ENCODE data around the gene ZCCHC18.
"Not testable (repeated sequence)": the region's sequence is repeated elsewhere in the genome, so short reads cannot be mapped to it uniquely, and the experiment has no call there.

Gene ZCCHC18

DNA sequence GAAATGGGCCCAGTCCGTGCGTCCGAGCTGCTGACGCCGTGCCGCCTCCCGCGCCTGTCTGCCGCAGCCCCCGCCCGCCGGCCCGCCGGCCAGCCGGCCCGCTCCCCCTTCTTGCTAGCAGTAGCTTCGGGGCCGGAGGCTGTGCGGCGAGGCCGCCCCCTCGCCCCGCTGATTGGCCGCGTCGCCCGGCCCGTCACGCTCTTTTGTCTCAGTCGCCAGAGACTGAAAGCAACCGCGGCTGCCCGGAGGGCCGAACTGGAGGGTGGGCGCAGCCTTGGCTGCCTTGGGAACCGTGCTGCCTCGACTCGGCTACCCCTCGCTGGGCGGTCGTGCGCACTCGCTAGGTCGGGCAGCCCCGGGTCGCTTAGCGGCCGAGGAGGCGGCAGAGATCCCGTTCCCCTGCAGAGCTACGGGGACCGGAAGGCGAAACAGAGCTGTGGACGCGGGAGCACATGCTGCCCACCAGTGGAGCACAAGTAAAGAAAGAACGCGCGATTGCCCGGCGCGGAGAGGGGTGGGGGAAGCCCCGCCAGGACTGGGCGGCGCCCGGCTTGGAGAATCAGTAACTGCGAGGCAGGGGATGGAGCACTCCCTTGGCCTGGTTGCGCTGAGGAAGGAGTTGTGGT, at the start of gene ZCCHC18:
ZCCHC18 (plus strand) TSS at position 198 of the 626 bp plus-strand sequence. CDS start 1,589 bp downstream, outside the sequence.
- peak; percentile 77 for DNase-seq (ENCODE audit: low spot score)
- TF ChIP-seq, protein P1, sequence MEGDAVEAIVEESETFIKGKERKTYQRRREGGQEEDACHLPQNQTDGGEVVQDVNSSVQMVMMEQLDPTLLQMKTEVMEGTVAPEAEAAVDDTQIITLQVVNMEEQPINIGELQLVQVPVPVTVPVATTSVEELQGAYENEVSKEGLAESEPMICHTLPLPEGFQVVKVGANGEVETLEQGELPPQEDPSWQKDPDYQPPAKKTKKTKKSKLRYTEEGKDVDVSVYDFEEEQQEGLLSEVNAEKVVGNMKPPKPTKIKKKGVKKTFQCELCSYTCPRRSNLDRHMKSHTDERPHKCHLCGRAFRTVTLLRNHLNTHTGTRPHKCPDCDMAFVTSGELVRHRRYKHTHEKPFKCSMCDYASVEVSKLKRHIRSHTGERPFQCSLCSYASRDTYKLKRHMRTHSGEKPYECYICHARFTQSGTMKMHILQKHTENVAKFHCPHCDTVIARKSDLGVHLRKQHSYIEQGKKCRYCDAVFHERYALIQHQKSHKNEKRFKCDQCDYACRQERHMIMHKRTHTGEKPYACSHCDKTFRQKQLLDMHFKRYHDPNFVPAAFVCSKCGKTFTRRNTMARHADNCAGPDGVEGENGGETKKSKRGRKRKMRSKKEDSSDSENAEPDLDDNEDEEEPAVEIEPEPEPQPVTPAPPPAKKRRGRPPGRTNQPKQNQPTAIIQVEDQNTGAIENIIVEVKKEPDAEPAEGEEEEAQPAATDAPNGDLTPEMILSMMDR (IDR thresholded peaks at IDR 0.05; ENCODE audit: extremely low read depth, missing control alignments): no peak

DNA sequence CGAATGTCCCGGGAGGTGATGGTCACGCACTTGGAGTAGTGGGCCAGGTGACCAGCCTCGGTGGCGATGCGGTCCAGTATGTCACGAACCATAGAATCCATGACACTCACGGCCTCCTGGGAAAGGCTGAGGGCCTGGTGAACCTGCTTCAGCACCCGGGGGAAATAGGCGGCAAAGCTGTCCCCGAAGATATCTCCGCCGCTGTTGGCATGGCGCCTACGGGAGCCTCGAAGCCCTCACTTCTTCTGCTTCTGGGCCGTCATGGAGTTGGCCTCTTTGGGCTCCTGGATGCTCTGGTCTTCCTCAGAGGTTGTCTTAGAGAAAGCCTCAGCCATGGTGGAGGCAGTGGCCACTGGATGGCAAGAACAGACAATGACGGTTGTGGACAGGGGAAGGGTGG, 49.7 kb upstream of the ZCCHC18 start:
- not testable (repeated sequence) for DNase-seq (ENCODE audit: low spot score)

DNA sequence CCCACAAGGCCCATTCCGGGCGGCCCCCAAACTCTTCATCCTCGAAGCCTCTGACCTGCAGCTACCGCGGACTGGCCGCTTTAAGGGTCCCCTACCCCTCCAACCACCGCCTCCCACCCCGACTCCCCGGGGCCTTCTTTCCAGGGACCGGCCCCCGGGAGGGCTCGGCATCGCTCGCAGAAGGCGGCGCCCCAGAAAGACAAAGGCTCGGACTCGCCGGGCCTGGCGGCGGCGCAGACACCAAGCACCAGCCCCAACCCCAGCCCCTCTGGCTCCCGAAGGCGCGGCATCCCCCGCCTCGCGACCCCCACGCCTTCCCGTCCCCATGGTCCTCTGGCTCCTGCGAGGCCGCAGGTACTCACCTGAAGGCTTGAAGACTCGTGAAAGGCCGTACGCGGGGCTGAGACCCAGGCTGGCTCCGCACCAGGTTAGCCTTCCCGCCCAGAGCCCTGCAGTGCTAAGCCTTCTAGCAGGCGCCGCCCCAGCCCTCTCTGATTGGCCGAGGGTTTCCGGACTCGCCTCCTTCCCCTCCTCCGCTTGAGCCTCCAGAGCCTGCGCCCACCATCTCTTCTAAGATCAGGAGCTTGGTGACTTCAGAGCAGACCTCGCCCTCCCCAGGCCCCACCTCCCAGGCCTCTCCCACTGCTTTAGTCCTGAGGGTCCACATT, 36.4 kb upstream of the ZCCHC18 start, which contains the start of gene TMSB15C:
TMSB15C (minus strand) TSS at position 459 of the 668 bp plus-strand sequence.
- DNase-seq (ENCODE audit: low spot score): not testable (repeated sequence)

DNA sequence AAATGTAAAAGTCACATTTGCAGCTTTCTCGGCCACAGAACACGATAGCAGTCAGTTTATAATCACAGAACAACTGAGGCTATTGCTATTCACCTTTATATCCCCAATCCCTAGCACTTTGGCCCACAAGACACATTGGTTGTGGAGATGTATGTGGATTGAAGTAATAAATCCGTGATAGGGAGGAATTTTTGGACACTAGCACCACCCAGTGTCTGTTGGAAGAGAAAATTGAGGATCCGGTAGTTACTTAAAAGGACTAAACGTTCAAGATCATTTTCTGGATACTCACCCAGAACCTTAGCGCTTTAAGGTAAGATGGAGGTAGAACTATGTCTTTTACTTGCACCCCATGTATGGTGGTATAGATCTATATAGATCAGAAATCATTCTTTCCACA, 34.5 kb upstream of the ZCCHC18 start:
- not testable (repeated sequence) for DNase-seq (ENCODE audit: low spot score)

DNA sequence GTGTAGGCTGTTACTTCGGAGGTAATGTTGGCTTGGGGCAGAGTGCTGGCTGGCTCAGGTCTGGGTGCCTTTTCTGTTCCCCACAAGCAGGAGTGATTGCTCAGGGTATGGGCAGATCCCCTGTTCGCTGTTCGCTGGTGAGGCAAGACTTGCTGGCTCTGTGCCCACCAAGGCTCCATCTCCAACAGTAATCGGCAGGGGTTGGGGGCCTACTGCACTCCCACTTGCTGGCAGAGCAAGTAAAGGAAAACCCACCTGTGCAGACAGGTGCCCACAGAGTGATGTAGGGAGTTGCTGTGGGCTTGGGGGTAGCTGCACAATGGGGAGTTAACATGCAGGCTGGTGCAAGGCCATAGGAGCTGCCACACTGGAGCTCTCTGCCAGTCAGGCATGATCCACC, 28.3 kb upstream of the ZCCHC18 start:
- DNase-seq (ENCODE audit: low spot score): no peak
- TF ChIP-seq, protein P1 (IDR thresholded peaks at IDR 0.05; ENCODE audit: extremely low read depth, missing control alignments): no peak

DNA sequence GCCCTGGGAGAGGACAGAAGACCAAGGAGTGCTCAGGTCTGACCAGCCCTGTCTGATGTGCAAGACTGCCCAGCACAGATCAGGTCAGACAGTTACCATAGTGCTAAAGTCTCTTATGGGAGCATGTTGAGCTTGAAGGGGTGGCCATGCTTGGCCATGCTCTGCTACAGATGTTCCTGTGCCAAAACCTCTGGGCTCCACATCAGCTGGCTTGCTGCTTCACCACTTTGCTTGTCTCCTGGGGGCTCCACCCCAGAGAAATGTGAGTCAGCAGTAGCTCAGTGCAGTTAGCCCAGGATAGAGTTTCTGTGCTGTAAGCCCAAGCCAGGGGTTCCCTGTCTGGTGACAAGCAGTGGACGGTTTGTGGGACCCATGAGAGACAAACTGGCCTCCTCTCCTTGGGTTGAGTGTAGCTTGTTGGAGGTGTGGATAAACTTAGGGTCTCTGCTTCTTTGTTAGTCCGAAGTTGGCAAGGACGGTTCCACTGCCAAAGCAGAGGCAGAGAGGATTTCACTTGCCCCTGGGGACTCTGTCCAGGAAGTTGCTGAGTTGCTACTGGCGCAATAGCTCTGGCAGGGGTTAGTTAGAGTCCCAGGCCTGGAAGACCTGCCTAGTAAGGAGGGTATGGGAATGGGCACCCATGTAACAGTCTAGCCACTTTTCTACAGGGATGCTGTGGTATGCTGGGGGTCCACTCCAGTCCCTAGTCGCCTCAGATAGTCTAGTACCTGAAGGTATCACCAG, 27.6 kb upstream of the ZCCHC18 start:
- DNase-seq (ENCODE audit: low spot score): no peak
- TF ChIP-seq, protein P1 (IDR thresholded peaks at IDR 0.05; ENCODE audit: extremely low read depth, missing control alignments): no peak

DNA sequence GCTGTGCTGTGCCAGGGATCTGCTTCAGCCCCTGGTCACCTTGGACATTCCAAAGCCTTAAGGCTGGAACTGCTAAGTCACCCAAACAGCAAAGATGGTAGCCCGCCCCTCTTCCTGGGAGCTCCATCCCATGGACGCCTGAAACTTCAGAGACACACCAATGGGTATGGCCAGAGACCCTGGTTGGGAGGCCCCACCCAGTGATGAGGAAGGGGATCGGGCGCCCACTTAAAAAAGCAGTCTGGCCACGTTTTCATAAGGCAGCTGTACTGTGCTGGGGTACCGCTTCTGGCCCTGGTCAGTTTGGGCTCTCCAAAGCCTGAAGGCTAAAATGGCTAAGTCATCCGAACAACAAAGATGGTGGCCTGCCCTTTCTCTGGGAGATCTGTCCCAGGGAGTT, 26.8 kb upstream of the ZCCHC18 start:
- no peak for DNase-seq (ENCODE audit: low spot score)
- TF ChIP-seq, protein P1 (IDR thresholded peaks at IDR 0.05; ENCODE audit: extremely low read depth, missing control alignments): no peak

DNA sequence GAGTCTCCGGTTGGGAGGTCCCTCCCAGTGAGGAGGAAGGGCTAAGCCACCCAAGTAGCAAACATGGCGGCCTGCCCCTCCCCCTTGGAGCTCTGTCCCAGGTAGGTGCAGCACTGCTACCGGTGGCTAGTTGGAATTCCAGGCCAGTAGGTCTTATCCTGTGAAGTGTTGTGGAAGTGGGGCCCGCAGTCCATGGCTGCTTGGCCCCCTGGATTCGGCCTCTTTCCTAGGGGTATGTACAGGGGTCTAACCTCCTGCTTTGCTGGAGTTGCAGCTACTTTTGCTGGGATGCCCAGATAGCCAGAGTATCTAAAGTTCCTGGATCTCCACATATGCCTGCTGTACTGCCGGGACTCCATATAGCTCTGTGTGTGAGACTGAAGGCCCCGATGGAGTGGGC, 26.4 kb upstream of the ZCCHC18 start:
- TF ChIP-seq, protein P1 (IDR thresholded peaks at IDR 0.05; ENCODE audit: extremely low read depth, missing control alignments): no peak
- DNase-seq (ENCODE audit: low spot score): no peak
